GM18505 (cell line): ENCODE measurements around the gene DONSON.
"Not testable (repeated sequence)": the region's sequence is repeated elsewhere in the genome, so short reads cannot be mapped to it uniquely, and the experiment has no call there.

Experiments
- ATAC-seq: cut with Tn5 transposase; IDR thresholded peaks from one replicate; pipeline ENCODE4 v1.9.1; 2021; ENCODE audit not compliant: unreplicated experiment
- POLR2A ChIP-seq: IDR thresholded peaks from 4 replicates; pipeline ENCODE4 v1.6.1; 2011; ENCODE audit warnings: borderline replicate concordance; ENCODE audit not compliant: insufficient read depth, insufficient read length; ENCODE audit errors: extremely low read depth

DONSON gene

DNA sequence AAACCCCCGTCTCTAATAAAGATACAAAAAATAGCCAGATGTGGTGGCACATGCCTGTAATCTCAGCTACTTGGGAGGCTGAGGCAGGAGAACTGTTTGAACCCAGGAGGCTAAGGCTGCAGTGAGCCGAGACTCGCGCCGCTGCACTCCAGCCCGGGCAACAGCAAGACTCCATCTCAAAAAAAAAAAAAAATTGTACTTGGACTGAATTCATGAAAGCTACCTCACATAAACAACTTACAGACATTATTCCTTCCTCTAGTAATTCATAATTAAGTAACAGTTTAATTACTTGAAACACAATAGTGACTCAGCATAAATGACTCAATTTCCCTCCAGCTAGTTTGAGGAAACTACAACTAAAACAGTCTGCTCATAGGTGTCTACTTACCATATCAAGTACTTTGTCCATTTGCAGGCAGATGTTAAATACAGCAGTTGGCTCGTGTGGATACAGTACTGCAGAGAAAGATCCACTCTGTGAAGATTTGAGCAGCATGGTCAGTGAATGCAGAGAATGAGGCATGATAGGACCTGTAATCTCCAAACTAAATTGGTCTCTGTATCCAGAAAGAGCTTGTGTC lies 9.4 kb downstream of the DONSON start:
- TF ChIP-seq POLR2A: no peak
- ATAC-seq: no peak

DNA sequence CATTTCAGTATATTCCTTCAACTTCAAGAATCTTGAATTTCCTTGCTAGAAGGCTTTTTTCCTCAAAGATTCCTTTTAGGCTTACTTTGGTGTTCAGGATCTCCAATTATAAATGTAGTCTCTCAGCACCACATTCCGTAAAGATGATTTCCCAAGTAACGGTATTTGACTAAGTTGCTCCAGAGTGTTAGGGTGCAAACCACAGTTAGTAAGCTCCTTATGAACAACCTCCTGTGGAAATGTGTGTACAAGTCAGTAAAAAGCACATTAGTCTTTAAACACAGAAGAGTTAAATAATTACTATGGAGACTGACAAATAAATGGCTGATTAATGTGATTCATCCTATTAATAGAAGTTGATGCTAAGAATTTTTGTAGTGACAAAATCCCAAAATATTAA lies 10.3 kb downstream of the DONSON start:
- no peak for TF ChIP-seq POLR2A
- no peak for ATAC-seq

DNA sequence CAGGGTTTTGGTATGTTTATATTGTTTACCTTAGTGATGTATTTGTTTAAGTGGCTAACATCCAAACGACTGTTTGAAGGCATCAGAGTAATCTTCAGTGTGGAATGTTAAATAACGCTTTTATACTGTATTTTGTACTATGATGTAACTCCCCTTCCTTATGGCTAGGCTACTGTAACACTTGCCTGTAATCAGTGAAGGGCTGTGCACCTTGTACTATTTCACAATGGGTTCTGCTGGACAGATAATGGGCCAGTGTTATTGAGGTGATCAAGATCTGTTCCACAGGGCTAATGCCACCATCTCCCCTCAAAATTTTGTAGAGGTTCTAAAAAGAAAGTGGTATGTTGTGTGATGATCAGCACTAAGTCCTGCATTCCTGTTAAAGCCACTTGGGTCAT lies 11.7 kb downstream of the DONSON start:
- not testable (repeated sequence) for ATAC-seq

DNA sequence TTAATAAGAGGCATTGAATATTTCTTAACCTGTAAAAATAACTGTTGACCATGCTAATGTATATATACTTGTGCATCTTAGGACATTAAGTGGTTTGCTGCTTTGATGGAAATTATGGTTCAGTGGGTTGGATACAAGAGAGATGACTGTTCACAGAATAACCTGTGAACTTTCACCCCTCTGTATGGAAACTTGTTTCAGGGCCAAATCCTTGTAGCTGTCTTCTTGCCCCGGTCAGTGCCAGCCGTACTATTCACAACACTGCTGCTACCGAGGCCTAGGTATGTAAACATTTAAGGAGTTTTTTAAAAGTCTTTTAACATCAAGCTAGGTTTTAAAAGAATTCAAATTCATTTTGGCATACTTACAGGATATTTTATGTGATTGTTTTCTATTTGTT lies 16.1 kb downstream of the DONSON start:
- ATAC-seq: no peak
- TF ChIP-seq POLR2A: no peak

DNA sequence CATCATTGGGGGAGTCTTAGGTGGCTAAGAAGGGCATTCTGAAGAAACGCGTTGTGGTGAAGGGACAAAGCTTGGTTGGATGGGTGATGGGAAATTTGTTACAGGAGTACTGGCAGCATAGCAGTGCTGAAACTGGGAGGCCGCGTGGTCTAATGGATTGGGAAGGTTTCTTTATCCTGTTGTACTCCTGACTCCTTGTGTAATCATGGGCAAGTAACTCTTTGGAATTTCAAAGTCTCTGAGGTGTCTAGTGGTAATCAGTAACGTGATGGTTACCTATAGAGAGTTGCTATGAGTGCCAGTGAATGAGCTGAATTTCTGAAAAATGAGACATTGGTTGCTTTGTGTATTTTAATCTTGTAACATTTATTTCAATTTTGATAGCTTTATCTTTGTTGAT lies 18.5 kb downstream of the DONSON start:
- no peak for ATAC-seq
- TF ChIP-seq POLR2A: no peak

DNA sequence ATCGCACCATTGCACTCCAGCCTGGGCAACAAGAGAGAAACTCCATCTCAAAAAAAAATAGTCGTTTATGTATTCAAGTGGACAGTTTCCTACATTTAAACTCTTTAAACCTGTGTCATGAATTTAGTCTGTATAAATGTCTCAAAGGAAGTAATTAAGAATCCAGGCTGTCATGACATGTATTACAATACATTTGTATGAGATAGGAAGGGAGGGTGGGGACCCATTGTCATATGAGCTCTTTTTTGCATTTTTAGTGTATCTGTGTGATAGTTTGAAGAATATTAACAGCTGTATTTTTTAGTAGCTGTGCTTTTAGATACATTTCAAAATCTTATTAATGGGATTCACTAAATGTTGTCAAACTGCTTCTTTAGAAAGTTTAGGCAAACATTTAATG lies 20.0 kb downstream of the DONSON start:
- no peak for TF ChIP-seq POLR2A
- no peak for ATAC-seq

DNA sequence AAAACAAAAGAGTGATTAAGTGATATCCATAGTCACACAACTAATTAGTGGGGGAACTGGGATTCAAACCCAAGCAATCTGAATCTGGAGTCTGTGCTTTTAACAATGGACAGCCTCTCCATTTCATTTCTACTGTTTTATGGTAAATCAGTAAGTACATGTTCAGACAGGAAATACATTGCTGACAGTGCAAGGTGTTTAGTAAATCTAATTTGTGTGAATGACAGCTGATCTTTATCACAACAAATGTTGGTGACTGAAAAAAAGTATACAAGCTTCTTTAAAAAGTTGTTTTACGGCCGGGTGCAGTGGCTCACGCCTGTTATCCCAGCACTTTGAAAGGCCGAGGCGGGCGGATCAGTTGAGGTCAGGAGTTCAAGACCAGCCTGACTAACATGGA lies 20.6 kb downstream of the DONSON start:
- ATAC-seq: no peak
- TF ChIP-seq POLR2A: no peak

DNA sequence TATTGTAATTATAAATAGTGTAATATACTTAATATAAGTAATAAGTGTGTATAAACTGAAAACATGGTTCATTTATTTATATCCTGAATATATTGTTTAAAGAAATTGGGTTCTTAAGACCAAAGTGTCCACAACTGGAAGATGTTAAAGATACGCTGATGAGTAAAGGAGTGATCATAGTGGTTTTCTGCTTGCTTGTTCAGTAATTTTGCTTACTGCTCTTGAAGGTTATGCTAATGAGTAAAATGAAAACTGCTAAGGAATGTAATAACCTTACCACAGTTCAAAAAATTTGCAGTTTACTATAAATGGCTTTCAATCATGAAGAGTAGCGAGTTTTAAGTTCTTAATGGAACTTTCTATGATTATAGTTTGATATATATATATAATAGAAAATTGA lies 22.0 kb downstream of the DONSON start:
- no peak for ATAC-seq
- TF ChIP-seq POLR2A: no peak

DNA sequence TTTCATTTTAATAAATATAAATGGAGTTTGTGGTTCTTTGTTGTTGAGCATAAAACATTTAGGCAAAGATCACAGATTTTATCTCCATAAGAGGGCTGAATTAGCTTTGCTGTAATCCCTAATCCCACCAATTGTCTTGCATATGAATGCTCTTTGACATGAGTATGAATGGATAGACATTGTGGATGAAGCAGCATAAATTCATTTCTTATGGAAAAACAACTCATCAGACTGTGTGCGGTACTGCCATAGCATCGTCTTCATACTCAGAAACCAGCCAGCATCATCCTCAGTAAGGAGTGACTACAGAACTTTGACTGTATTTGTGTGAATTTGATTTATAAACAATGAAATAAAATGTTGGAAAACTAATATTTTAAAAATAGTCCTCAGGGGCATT lies 26.1 kb downstream of the DONSON start:
- no peak for TF ChIP-seq POLR2A
- no peak for ATAC-seq

DNA sequence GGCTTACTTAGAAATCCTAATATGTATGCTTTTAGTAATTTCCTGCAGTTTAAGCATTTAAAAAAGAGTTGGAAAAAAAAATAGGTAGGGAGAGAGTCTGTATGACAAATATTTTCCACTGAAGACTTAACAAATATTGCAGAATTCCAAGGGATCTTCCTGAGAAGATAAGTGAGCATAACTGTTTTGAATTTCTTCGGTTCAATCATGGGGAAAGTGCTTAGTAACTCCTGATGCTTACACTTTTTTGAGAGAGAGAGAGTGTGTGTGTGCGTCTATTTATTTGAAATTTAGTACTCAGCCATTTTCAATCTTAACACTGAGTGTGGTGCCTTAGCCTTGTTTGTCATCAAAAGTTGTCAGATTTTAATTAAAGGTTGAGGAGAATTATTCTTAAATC lies 27.1 kb downstream of the DONSON start:
- no peak for ATAC-seq
- TF ChIP-seq POLR2A: no peak

DNA sequence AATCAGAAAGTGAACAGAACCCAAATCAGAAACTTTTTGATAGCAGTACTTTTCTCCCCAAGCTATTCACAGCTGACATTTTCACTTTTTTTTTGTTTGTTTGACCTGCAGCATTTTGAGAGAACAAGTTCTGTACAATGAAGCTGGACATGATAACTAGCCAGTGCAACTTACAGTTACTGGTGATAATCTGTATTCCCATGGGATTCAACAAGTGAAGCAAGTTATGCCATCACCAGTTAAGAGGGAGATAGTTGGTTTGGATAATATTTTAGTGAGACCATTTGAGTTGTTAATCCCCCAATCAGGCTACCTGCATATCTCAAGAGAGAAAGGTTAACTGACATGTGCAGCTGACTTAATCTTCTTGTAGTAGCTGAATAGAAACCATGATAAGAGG lies 27.5 kb downstream of the DONSON start:
- no peak for ATAC-seq

DNA sequence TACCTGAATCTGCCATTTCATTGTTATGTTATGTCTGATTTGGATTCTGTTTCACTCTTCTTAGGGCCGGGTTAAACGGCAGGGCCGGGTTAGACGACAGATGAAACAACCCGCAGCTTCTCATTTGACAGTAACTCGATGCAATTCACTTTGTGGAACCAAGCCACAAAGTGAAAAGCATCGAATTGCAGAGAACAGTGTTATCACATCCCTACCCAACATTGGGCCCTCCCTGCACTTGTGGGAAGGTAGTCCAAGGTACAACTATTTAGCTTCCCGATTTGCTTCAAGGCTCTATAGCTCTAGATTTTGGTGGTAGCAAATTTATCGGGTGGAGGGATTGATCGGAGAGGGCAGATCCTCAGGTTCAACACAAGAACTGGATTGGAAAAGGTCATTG lies 28.7 kb downstream of the DONSON start:
- TF ChIP-seq POLR2A: no peak
- ATAC-seq: no peak

More for the DNA sequence above, 27.5 kb downstream of the DONSON start:
- TF ChIP-seq POLR2A: no peak

DNA sequence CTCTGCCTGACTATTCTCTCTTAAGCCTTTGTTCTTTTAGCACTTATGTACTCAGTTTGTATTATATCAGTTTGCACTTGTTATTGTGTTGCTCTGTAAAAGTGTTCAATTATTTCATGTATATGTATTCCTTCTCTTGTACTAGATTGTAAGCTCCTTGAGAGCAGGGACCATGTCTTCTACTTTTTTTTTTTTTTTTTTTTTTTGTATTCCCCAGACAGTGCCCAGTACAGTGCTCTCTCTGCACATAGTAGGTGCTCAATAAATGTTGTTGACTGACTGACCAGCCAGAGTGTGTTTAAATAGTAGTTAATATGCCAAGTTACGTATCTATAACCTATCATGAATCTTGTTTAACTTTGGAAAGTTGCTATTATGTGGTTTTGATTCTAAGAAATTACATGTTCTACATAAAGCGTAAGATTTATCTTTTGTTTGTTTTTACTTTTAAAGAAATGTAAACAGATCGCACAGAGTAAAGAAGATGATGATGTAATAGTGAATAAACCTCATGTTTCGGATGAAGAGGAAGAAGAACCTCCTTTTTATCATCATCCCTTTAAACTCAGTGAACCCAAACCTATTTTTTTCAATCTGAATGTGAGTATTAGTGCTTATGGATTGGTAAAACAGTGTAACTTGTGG lies 29.6 kb downstream of the DONSON start:
- ATAC-seq: no peak
- no peak for TF ChIP-seq POLR2A

DNA sequence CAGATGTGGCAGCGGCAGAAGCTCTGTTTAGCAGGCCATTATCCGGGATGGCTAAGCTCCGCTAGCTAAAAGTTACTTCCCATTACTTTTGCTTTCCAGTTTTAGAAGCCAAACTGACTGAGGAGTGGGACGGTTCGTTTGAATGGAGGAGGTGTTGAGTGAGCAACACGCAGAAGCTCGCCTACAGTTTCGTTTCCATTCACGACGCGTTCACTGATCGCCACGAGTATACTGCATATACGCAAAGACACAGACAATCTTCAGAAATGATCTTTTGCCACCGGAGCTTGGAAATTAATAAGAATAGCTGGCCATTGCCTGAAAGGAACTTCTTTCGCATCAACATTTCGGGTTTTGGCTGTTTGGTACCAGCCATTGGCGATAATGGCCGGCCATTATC lies 31.0 kb downstream of the DONSON start:
- no peak for TF ChIP-seq POLR2A
- ATAC-seq: no peak

DNA sequence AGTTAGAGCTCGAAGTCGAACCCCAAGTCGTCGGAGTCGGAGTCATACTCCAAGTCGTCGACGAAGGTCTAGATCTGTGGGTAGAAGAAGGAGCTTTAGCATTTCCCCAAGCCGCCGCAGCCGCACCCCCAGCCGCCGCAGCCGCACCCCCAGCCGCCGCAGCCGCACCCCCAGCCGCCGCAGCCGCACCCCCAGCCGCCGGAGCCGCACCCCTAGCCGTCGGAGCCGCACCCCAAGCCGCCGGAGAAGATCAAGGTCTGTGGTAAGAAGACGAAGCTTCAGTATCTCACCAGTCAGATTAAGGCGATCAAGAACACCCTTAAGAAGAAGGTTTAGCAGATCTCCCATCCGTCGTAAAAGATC lies 33.5 kb downstream of the DONSON start:
- no peak for TF ChIP-seq POLR2A
- no peak for ATAC-seq
